GM18526 (cell line): ENCODE measurements around the gene DOC2B.

Experiments used
- POLR2A ChIP-seq: IDR thresholded peaks from 3 replicates; pipeline ENCODE4 v1.6.1; 2011; ENCODE audit not compliant: insufficient read length; ENCODE audit errors: extremely low read depth

The DOC2B gene

DNA sequence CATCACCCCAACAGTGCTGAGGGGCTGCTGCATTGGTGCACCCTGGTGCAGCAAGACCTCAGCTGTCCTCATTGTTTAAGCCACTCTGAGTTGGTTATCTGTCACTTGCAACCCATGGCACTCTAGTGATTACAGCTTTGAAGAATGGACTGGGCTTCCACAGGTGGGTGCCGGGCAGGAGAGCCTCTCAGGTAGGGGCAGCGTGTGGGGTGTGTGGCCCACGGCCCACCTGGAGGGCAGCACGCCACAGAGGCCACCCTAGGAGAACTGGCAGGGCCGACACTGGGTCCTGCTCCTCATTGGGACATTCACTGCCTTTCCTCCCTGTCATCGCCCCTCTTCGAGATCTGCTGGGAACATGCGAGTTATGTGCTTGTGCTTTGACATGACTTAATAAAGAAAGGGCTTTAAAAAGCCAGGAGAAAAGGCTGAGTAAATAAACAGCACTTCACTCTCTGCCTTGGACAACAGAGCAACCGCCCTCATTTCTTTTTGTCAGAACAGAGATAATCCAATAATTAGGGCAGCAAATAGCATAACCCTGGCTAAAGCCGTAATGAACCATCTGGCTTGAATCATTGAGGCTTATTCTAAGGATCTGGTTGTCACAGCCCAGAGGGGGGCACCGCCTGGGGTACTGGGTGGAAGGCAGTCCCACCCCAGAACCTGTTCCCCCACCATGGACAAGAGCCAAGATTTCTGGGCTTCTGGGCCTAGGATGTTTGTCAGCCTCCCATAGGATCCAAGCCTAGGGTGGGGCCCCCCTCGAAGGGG, 3.0 kb downstream of the DOC2B start:
- no peak for TF ChIP-seq POLR2A

DNA sequence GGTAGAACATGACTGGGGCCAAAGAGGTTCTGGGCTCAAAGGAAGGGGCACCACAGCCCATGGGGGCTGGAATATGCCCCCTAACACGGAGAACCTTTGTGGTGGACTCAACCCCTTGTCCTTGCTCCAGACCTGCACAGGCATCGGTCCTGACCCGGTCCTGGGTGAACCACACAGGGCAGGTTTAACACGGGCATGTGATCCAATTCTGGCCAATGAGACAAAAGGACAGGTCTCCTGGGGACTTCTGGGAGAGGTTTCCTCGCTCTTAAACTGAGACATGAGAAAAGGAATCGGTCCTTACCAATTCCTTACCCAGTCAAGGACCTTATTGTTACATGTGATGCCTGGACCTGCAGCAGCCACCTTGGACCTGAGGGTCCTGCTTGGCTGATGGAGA, 3.7 kb downstream of the DOC2B start:
- no peak for TF ChIP-seq POLR2A

DNA sequence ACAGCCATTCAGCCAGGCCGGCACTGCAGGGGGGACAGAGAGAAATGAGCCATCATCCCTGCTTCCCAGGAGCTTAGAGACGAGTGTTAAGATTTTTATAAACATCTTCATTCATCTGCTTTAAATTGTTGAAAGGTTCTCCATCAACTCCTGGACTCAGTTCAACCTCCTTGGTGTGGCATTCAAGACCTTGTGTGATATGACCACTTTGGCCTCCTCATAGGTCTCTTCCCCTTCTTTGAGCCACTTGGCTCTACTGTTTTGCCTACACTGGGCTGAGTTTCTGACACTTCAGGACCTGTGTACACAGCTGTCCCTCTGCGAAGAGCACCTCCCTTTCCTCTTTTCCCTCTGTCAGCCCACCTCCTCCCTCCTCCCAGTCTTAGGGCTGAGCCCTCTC, 4.3 kb downstream of the DOC2B start:
- TF ChIP-seq POLR2A = no peak

DNA sequence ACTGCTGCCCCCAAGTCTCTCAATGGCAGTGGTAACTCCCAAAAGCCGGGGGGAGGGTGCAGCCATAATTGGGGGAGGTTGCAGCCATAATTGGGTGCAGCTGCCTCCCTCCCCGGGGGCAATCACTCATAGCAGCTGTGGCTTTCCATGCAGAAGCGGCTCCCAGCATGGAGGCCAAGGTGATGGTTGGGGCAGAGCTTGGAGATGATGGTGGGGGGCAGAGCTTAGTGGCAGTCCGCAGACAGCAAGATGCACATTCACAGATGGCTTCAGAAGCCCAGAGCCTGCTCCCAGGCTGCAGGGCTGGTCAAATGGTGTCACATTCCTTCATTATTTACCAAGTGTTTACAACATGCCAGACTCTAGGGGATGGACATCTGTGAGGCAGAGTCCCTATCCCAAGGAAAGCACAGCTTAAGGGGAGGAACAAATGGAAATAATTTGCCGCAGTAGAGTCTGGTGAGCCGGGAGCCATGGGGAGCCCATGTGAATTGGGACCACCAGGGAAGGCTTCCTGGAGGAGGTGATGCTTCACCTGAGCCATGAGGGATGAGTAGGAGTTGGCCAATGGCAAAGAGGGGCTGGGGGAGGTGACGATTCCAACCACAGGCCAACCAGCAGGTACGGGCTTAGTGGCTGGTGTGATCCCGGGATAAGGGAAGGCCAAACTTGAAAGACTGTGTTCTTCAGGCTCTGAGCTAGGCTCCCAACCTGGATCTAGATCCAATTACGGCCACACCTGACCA, 8.1 kb downstream of the DOC2B start:
- no peak for TF ChIP-seq POLR2A

DNA sequence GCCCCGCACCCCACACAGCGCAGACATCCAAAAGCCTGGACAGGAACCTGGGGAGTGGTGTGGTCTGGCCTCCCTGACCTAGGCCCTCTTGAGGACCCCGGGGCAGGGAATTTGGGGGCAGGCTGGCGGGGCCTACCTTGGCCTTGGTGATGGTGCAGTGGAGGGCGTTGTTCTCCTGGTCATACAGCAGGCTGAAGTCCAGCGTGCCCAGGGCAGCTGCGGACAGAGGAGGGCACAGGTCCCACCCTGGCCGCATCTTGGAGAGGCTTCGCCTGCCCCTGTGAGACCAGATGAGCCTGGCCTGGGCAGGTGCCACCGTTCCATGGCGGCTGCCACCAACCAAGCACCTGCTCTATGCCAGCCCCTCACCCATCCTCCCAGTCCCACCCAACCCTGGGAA, 9.0 kb downstream of the DOC2B start:
- no peak for TF ChIP-seq POLR2A

DNA sequence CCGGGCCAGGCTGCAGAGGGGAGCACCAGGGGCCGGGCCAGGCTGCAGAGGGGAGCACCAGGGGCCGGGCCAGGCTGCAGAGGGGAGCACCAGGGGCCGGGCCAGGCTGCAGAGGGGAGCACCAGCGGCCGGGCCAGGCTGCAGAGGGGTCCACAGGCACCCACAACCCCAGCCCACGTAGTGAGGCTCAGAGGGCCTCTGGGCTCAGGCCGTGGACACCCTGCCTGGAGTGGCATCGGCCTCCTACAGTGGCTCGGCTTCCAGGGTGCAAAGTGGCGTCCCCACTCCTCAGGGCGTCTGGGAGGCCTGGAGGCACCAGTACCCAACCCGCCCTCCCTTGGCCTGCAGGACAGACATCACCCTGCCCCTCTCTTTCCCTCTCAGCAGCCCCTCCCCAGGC, 9.6 kb downstream of the DOC2B start:
- no peak for TF ChIP-seq POLR2A

DNA sequence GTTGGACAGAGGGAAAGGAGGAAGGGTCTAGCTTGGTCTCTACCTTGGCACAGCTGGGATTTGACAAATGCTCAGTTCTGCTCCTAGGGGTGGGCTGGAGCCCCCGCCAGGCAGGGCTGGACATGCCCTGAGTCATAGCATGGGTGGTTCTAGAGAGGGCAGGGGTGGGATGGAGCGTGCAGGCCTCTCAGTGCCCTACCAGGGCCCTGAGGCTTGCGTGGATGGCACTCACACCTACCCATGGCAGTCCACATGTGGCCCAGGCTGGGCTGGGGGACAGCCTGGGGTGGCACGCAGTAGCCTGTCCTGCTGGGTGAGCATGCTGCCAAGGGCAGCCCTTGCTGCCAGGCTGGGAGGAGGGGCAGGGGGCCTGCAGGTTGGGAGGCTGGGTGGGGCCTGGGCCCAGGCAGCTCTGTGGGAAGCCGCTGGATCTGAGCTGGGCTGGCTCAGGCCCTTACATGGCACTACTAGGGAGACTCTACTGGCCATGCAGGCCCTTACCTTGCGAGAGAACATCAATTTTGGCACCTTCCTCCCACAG, 11.2 kb downstream of the DOC2B start:
- TF ChIP-seq POLR2A = no peak

DNA sequence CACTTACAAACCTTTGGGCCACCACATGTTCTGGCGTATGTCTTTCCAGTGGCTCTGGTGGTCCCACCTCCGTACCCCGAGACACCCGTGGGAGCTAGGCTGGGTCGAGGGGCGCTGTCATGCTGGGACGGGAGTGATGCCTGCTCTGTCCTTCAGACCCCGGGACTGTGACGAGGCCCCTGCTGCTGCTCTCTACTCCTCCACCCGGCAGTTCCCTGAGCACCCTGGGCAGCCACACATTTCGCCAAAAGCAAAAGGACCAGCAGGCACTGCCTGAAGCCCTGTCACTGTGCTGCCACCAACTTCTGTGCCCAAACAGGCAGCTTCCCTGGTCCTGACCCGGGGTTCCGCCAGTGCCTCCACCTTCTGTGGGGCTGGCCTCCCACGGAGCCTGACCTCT, 15.5 kb downstream of the DOC2B start:
- no peak for TF ChIP-seq POLR2A

DNA sequence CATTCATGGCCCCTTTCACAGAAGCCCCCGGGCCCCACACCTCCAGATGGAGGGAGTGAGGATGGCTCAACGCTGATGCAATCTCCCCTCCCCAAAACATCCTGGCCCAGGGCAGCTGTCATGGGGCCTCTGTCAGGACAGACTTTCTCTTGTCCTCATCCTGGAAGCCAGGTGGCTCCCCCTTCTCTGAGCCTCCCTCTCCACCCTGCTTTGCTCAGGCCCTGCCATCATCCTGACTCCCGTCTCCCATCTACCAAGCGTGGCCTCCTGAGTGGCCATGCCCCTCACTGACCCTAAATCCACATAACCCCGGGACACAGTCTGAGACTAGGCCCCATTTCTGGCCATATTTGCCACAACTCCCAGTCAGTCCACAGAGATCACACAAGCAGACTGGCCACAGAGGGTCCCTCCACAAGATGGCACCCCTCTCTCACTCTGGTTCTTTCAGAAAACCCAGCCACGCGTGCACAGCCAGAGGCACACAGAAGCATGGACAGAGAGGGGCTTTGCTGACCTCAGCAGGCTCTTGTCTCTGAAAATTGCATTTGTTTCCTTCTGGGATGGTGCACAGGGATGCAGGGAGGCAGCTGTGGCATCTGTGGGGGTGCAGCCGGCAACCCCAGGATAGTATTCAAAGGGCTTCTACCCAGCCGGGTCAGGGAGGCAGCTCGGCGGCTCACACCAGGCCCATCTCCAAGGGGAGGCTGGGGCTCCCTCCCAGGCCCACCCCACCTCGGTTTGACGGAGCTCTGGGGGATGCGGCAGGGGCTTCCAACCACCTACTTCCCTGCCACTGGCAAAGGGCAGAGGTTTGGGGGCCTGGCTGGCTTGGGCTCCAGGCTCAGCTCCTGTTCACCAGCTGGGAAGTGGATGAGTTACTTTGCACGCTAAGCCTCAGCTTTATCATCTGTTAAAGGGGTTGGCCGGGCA, 16.9 kb downstream of the DOC2B start:
- no peak for TF ChIP-seq POLR2A

DNA sequence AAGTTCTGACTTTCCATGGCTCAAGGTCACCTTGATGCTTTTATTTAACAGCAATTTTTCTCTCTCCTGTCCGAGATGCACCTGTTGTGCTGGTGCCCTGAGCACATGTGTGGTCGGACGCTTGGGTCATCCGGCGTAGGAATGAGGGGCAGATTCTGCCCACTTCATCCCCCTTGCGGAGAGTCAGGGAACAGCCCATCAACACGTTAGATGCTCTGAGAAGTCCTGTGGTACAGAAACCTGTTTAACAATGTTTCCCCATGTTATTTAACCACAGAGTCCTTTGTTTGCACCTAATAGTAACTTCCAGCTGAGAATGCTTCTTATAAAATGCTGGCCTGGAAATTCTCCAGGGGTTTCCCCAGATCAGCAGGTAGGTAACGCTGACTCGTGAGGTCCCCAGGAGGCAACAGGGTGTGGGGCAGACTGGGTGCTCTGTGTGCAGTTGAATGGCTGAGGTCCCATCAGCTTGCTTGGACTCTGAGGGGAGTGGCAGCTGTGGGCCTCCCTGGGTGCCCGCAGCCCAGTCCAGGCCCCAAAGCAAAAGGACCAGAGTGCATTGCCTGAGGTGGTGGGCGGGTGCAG, 17.8 kb downstream of the DOC2B start:
- TF ChIP-seq POLR2A = no peak

DNA sequence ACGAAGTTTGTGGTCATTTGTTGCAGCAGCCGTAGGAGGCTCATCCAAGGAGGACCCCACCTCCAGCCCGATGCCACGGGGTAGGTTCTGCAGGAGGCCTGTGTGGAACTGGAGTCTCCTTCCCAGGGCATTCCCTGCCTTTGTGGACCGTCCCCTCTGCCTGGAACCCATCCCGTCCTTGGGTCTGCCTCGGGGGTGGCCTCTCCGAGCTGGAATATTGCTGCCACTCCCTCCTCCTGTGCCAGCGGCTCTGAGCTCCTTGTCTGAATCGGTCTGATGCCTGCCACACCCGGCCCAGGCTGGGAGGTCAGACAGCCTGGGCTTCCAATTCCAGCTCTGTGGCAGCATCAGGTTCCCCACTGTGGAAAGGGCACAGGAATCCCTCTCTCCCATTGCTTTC, 18.8 kb downstream of the DOC2B start:
- TF ChIP-seq POLR2A = no peak

DNA sequence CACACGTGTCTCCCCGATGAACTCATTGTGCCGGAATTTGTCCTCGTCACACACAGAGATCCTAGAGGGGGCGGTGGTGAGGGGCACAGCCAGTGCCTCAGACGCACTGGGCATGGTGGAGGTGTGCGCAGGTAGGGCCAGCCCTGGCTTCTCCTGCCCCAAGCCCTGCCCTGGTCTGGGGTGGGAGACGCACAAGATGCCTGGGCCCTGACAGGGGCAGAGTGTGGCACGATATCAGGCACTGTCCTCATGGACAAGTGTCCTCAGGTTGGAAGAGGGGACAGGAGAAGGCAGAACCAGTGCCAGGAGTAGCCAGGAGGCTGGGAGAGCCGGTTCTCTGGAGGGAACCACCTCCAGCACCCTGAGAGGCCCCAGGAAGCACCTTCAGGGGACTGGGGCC, 20.0 kb downstream of the DOC2B start:
- TF ChIP-seq POLR2A = no peak

DNA sequence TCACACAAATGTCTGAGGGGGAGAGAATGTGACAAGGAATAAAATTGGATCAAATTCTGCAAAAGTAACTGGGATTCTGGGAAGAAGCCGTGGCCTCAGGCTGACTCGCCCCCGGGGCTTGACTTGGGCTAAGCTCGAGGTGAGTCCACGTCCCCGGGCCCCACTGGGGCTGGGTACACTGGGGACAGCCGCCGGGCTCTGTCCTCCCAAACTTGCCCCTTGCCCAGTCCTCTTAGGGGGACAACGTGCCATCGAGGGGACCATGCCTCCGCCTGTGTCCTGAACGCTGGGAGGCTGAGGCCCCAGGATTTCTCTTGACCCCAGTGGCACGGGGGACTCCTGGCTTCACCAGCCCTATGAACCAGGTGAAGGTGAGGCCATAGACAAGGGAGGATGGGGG, 21.1 kb downstream of the DOC2B start:
- TF ChIP-seq POLR2A = no peak

DNA sequence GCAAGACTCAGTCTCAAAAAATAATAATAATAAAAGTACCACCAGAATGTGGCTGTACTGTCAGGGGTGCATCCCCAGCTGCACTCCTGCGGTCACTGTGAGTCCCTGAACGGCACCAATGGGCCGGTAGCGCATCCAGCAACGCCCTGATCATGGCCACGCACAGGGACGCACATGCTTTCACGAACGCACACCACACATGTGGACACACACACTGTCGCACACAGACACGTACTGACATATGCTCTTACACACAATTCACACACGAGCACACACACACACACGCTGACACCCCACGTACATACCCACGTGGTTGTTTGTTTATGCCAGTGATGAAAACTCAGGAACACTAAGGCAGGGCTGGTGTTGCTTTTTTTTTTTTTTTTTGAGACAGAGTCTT, 21.8 kb downstream of the DOC2B start:
- TF ChIP-seq POLR2A = no peak

DNA sequence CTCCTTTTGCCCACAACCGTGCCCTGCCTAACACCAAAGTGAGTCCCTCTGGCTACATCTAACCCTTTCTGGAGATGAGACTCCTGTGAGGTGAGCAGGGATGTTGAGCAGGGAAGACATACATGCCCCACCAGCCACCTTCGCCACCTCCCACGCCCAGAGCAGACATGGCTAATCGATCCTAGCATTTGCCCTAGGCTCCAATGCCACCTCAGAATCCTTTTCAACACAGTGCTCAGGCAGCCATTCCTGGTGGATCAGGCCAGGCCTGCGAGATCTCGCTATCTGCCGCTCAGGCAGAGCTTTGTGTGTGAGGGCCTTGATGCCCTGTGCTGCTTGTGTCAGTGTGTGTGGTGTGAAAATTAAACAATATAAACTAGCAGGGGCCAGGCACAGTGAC, 23.1 kb downstream of the DOC2B start:
- no peak for TF ChIP-seq POLR2A
